Panc1 (cell line): ENCODE data around the gene IFT122. TPM values are rescaled to one million over a fixed set of nuclear protein-coding genes. Genes with fewer than 3 reads are reported as not detected.

Experiments used
- ATAC-seq: fragments of 200-7000 bp; cut with Tn5 transposase; 2 replicates; pipeline ENCODE4 v1.9.1; 2020; ENCODE audit warnings: mild to moderate bottlenecking, moderate library complexity
- BruUV-seq: library from RNA; stranded (reverse); fragments of 400-500 nt; replicated peaks from 2 replicates; lab custom pipeline; 2021; lab: Mats Ljungman, UMichigan
- CTCF ChIA-PET: fragments of 300-600 bp; sonication (Branson Sonifier 250); formaldehyde crosslinking; loops from one replicate; lab custom pipeline; 2022; ENCODE audit warnings: antibody characterized with exemption; lab: Charles Lee
- POLR2A ChIA-PET: fragments of 300-600 bp; sonication (Branson Sonifier 250); formaldehyde crosslinking; loops from one replicate; lab custom pipeline; 2022; ENCODE audit warnings: antibody characterized with exemption; lab: Charles Lee
- DNase-seq: peaks from one replicate; pipeline ENCODE4 v3.0.0-alpha.2; 2010; ENCODE audit warnings: low read depth, low spot score
- H3K27ac ChIP-seq: 2 replicates; pipeline ENCODE4 v1.5.1; 2011; ENCODE audit warnings: mild to moderate bottlenecking, low read length, inconsistent platforms
- H3K27me3 ChIP-seq: fragments of 200-500 bp; sonication (Bioruptor generic); 2 replicates; pipeline ENCODE4 v1.6.0; 2014; ENCODE audit warnings: low read length, inconsistent platforms; ENCODE audit not compliant: control insufficient read depth, insufficient read depth
- H3K36me3 ChIP-seq: fragments of 200-500 bp; sonication (Bioruptor generic); 2 replicates; pipeline ENCODE4 v1.5.1; 2014; ENCODE audit warnings: inconsistent platforms, mild to moderate bottlenecking, low read length, moderate library complexity; ENCODE audit not compliant: control insufficient read depth, insufficient read depth
- H3K4me1 ChIP-seq: 2 replicates; pipeline ENCODE4 v1.5.1; 2011; ENCODE audit warnings: inconsistent platforms, mild to moderate bottlenecking, low read length, moderate library complexity; ENCODE audit not compliant: control insufficient read depth, insufficient read depth
- H3K4me3 ChIP-seq, 2 experiments: 2 replicates each; pipeline ENCODE4 v1.5.1; 2011 to 2012; ENCODE audit warnings: low read depth in 2 of 2, low read length in 2 of 2, mild to moderate bottlenecking in 2 of 2, inconsistent platforms in 1 of 2, moderate library complexity in 1 of 2
- H3K9me3 ChIP-seq: fragments of 200-500 bp; sonication (Bioruptor generic); 2 replicates; pipeline ENCODE4 v1.5.1; 2014; ENCODE audit warnings: low read depth, mild to moderate bottlenecking, inconsistent platforms, low read length, moderate library complexity; ENCODE audit not compliant: control insufficient read depth, insufficient read depth
- CTCF ChIP-seq: fragments of 450-650 bp; IDR thresholded peaks from 2 replicates; pipeline ENCODE4 v1.5.1; 2017; ENCODE audit warnings: mild to moderate bottlenecking
- POLR2AphosphoS5 ChIP-seq: IDR thresholded peaks from 2 replicates; pipeline ENCODE4 v1.6.1; 2012; ENCODE audit warnings: mild to moderate bottlenecking, low read depth, low read length, moderate library complexity
- REST ChIP-seq, 2 experiments: IDR thresholded peaks; 2 replicates each; pipeline ENCODE4 v1.6.1; 2011 to 2012; ENCODE audit warnings: low read depth in 2 of 2, control low read depth in 1 of 2, low read length in 1 of 2, mild to moderate bottlenecking in 1 of 2, moderate library complexity in 1 of 2; ENCODE audit not compliant: insufficient read depth in 1 of 2
- SIN3A ChIP-seq: IDR thresholded peaks from 2 replicates; pipeline ENCODE4 v1.6.1; 2012; ENCODE audit warnings: low read depth, mild to moderate bottlenecking, low read length, moderate library complexity, borderline replicate concordance; ENCODE audit not compliant: insufficient read depth
- TCF7L2 ChIP-seq: IDR thresholded peaks from 2 replicates; pipeline ENCODE4 v1.6.1; 2011; ENCODE audit warnings: mild to moderate bottlenecking, low read depth, low read length, inconsistent platforms
- in situ Hi-C: cut with HindIII; loops from 2 replicates; pipeline ENCODE4 v1.10.0; 2016; ENCODE audit warnings: low sequenced_read_pairs, low pct_unique_long_range_greater_than_20kb
- intact Hi-C: fragments of 100-400 bp; cut with micrococcal nuclease; formaldehyde crosslinking; loops from one replicate; pipeline ENCODE4 v1.10.0; 2022; ENCODE audit not compliant: unreplicated experiment
- total RNA-seq: library from RNA; stranded (reverse); gene quantifications from one replicate; pipeline ENCODE4 v1.2.1, GENCODE V29; 2021; ENCODE audit not compliant: unreplicated experiment

The IFT122 gene
- total RNA-seq, 1 experiment from 2014 or later = 52.4 TPM

- Histone ChIP-seq H3K36me3 (no peaks in the 10 kb centered on the region), H3K27me3 (no peaks in the 10 kb centered on the region), H3K9me3 (no peaks in the 10 kb centered on the region), H3K27ac (no peak overlapping the region), H3K4me1 (no peaks in the 10 kb centered on the region), H3K4me3 (no peak overlapping the region)
- in situ Hi-C loops (no loop called here), intact Hi-C loops (no loop called here)
- DNase-seq (no peak), ATAC-seq (no peak)
- no TSS peak for BruUV-seq
- ChIA-PET POLR2A (no interaction called here), CTCF (no interaction called here)
- no peak for TF ChIP-seq SIN3A
- no peak for TF ChIP-seq REST (IDR thresholded peaks at IDR 0.05; ENCODE audit: insufficient read depth in 1 of 2, low read depth in 2 of 2, low read length in 1 of 2)
- no peak for TF ChIP-seq TCF7L2
- TF ChIP-seq POLR2AphosphoS5 = no peak
- TF ChIP-seq CTCF = no peak
Observed at GRCh38 chr3:129518581-129518980, 78.6 kb downstream of the IFT122 start.

GRCh38 chr3:129519449-129519848 is 79.4 kb downstream of the IFT122 start:
- no peak for TF ChIP-seq SIN3A
- no peak for TF ChIP-seq TCF7L2
- no peak for TF ChIP-seq POLR2AphosphoS5
- TF ChIP-seq CTCF = no peak
- no peak for TF ChIP-seq REST (IDR thresholded peaks at IDR 0.05; ENCODE audit: insufficient read depth in 1 of 2, low read depth in 2 of 2, low read length in 1 of 2)
- ChIA-PET CTCF (no interaction called here), POLR2A (interaction anchor here (0.5 kb wide), 1 partner anchor 147 kb away, joined by 16 read pairs; no protein-coding TSS in a partner anchor)
- DNase-seq (no peak), ATAC-seq (no peak)
- H3K4me3 ChIP-seq = no peak overlapping the region
- H3K27ac ChIP-seq = no peak overlapping the region
- H3K27me3 ChIP-seq = no peaks in the 10 kb centered on the region
- no TSS peak for BruUV-seq
- no peaks in the 10 kb centered on the region for H3K36me3 ChIP-seq
- H3K4me1 ChIP-seq = no peaks in the 10 kb centered on the region
- no peaks in the 10 kb centered on the region for H3K9me3 ChIP-seq
- intact Hi-C loops = no loop called here
- in situ Hi-C loops = no loop called here
